Activated T-helper 1 cell treated with Interleukin-2 at 50 U/mL for 16 hours (primary cell): ENCODE data around the gene MXD1.

Experiments
- DNase-seq: peaks from one replicate; pipeline ENCODE4 v3.0.0-alpha.2; 2020; ENCODE audit warnings: low read depth

The MXD1 gene

GRCh38 chr2:69977906-69978482 lies 63.1 kb downstream of the MXD1 start:
- DNase-seq = no peak

GRCh38 chr2:69979902-69980807 lies 65.2 kb downstream of the MXD1 start:
- DNase-seq = no peak

- no peak for DNase-seq
These were observed 68.6 kb downstream of the MXD1 start for GRCh38 chr2:69983392-69983966.

GRCh38 chr2:69985216-69985615 lies 70.3 kb downstream of the MXD1 start:
- no peak for DNase-seq

GRCh38 chr2:69985688-69986087 lies 70.8 kb downstream of the MXD1 start:
- DNase-seq = no peak

- no peak for DNase-seq
These were observed 71.8 kb downstream of the MXD1 start for GRCh38 chr2:69986691-69987090.

- DNase-seq = no peak
These were observed 73.3 kb downstream of the MXD1 start for GRCh38 chr2:69988086-69988635.

- no peak for DNase-seq
These were observed 74.1 kb downstream of the MXD1 start for GRCh38 chr2:69989009-69989408.

- DNase-seq = no peak
These were observed 74.7 kb downstream of the MXD1 start for GRCh38 chr2:69989441-69990105.
